NCI-H1092 (cell line): ENCODE data around the gene ZNF337.
"Not testable (repeated sequence)": the region's sequence is repeated elsewhere in the genome, so short reads cannot be mapped to it uniquely, and the experiment has no call there.

Experiments
- DNase-seq: peaks from one replicate; lab custom pipeline; 2025; lab: John Stamatoyannopoulos, UW

The ZNF337 gene

GRCh38 chr20:25696371-25697131 is at the start of gene ZNF337:
ZNF337 (minus strand) TSS chr20:25696853; CDS start chr20:25686417, 10,436 bp downstream.
- DNase-seq = peak; percentile 94

- no peak for DNase-seq
These were observed 49.1 kb upstream of the ZNF337 start for GRCh38 chr20:25745738-25746137.

GRCh38 chr20:25745100-25745499 is 48.4 kb upstream of the ZNF337 start:
- no peak for DNase-seq

GRCh38 chr20:25744261-25744660 is 47.6 kb upstream of the ZNF337 start:
- no peak for DNase-seq

GRCh38 chr20:25741088-25741487 is 44.4 kb upstream of the ZNF337 start:
- DNase-seq = no peak

GRCh38 chr20:25739615-25740320 is 43.1 kb upstream of the ZNF337 start:
- no peak for DNase-seq

GRCh38 chr20:25738198-25738597 is 41.5 kb upstream of the ZNF337 start:
- no peak for DNase-seq

GRCh38 chr20:25733903-25734302 is 37.2 kb upstream of the ZNF337 start:
- DNase-seq = no peak

GRCh38 chr20:25730862-25731261 is 34.2 kb upstream of the ZNF337 start:
- no peak for DNase-seq

- no peak for DNase-seq
These were observed 29.7 kb upstream of the ZNF337 start for GRCh38 chr20:25726357-25726756.

GRCh38 chr20:25725639-25726038 is 29.0 kb upstream of the ZNF337 start:
- DNase-seq = no peak

- DNase-seq = no peak
These were observed 27.3 kb upstream of the ZNF337 start for GRCh38 chr20:25723975-25724374.

- no peak for DNase-seq
These were observed 23.6 kb upstream of the ZNF337 start for GRCh38 chr20:25720285-25720684.

GRCh38 chr20:25718896-25719809 is 22.5 kb upstream of the ZNF337 start:
- not testable (repeated sequence) for DNase-seq

GRCh38 chr20:25707695-25708094 is 11.0 kb upstream of the ZNF337 start:
- no peak for DNase-seq

- no peak for DNase-seq
These were observed 10.1 kb upstream of the ZNF337 start for GRCh38 chr20:25706793-25707192.

GRCh38 chr20:25705830-25706351 is 9.2 kb upstream of the ZNF337 start:
- no peak for DNase-seq

GRCh38 chr20:25704303-25704702 is 7.7 kb upstream of the ZNF337 start:
- not testable (repeated sequence) for DNase-seq

GRCh38 chr20:25700835-25701234 is 4.2 kb upstream of the ZNF337 start:
- DNase-seq = not testable (repeated sequence)

GRCh38 chr20:25699914-25700313 is 3.3 kb upstream of the ZNF337 start:
- no peak for DNase-seq

- no peak for DNase-seq
These were observed 436 bp upstream of the ZNF337 start for GRCh38 chr20:25697132-25697446.
